Ishikawa (cell line): ENCODE measurements around the gene PHYKPL.
A peak's percentile ranks its signal among the peaks of the same experiment; 100 is the strongest.

Experiments used
- CEBPB ChIP-seq: IDR thresholded peaks from 2 replicates; pipeline ENCODE4 v1.6.1; 2012
- CREB1 ChIP-seq: IDR thresholded peaks from 2 replicates; pipeline ENCODE4 v1.6.1; 2012; ENCODE audit warnings: low read depth
- EGR1 ChIP-seq: IDR thresholded peaks from 2 replicates; pipeline ENCODE4 v1.6.1; 2012
- EP300 ChIP-seq: IDR thresholded peaks from 2 replicates; pipeline ENCODE4 v1.6.1; 2012; ENCODE audit warnings: borderline replicate concordance
- FOXM1 ChIP-seq: IDR thresholded peaks from 2 replicates; pipeline ENCODE4 v1.6.1; 2012; ENCODE audit warnings: low read depth, borderline replicate concordance
- RAD21 ChIP-seq: IDR thresholded peaks from 2 replicates; pipeline ENCODE4 v1.6.1; 2012; ENCODE audit warnings: low read depth
- REST ChIP-seq: IDR thresholded peaks from 2 replicates; pipeline ENCODE4 v1.6.1; 2012; ENCODE audit warnings: low read depth, mild to moderate bottlenecking
- TAF1 ChIP-seq: IDR thresholded peaks from 2 replicates; pipeline ENCODE4 v1.6.1; 2012; ENCODE audit warnings: low read depth, mild to moderate bottlenecking
- TCF12 ChIP-seq: IDR thresholded peaks from 2 replicates; pipeline ENCODE4 v1.6.1; 2012; ENCODE audit warnings: low read depth
- TEAD4 ChIP-seq: IDR thresholded peaks from 2 replicates; pipeline ENCODE4 v1.6.1; 2012
- YY1 ChIP-seq: IDR thresholded peaks from 2 replicates; pipeline ENCODE4 v1.6.1; 2012; ENCODE audit warnings: low read depth
- ZBTB7A ChIP-seq: IDR thresholded peaks from 2 replicates; pipeline ENCODE4 v1.6.1; 2012; ENCODE audit warnings: low read depth
- TF ChIP-seq, protein P1 (sequence below): IDR thresholded peaks from 2 replicates; pipeline ENCODE4 v1.6.1; 2012
- TF ChIP-seq, protein P2 (sequence below): IDR thresholded peaks from 2 replicates; pipeline ENCODE4 v1.6.1; 2012

DNA sequence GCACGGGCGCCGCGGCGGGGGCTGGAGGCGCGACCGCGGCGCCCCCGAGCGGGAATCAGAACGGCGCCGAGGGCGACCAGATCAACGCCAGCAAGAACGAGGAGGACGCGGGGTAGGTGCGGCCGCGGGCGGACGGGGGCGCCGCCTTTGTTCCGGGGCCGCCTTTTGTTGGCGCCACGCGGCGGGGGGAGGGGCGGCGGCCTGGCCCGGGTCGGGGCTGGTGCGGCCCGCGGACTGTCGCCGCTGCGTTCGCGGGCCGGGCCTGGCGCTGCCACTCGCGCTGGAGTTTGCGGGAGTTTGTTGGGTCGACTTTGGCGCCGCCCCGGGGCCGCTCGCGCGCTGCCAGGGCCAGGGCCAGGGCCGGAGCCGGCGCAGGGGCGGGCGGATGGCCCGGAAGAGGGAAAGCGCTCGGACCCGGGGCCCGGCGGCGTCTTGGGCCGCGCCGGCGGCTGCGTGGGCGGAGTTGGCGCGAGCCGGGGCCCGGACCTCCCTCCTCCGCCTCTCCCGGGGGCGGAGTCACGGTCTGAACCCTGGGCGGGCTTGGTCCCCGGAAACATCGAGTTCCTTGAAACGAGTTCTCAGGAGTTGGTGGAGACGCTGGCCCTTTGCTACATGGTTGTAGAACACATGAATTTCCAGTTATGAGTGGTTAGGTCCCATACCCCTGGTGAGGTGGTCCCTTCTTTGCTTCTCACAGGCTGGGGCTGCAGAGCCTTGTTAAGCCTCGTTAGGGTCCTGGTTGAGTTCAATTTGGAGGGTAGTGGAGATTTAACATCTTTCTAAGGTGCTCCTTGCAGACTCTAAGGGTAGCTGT, 27.5 kb downstream of the PHYKPL start:
- TF ChIP-seq RAD21 (no peak), TAF1 (no peak), REST (no peak), TCF12 (no peak), YY1 (no peak), TEAD4 (no peak), ZBTB7A (no peak), CEBPB (no peak), EP300 (no peak), EGR1 (peak; percentile 92), FOXM1 (no peak), CREB1 (no peak)
- TF ChIP-seq, protein P1, sequence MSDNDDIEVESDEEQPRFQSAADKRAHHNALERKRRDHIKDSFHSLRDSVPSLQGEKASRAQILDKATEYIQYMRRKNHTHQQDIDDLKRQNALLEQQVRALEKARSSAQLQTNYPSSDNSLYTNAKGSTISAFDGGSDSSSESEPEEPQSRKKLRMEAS, result no peak
- TF ChIP-seq, protein P2, sequence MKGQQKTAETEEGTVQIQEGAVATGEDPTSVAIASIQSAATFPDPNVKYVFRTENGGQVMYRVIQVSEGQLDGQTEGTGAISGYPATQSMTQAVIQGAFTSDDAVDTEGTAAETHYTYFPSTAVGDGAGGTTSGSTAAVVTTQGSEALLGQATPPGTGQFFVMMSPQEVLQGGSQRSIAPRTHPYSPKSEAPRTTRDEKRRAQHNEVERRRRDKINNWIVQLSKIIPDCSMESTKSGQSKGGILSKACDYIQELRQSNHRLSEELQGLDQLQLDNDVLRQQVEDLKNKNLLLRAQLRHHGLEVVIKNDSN, result no peak
